Erythroblast (primary cell): ENCODE measurements around the gene ODF2.

Source experiments
- GATA1 ChIP-seq: IDR thresholded peaks from 2 replicates; pipeline ENCODE4 v1.6.1; 2011; ENCODE audit warnings: low read depth, mild to moderate bottlenecking, control low read depth, low read length, moderate library complexity
- POLR2A ChIP-seq: IDR thresholded peaks from 2 replicates; pipeline ENCODE4 v1.6.1; 2011; ENCODE audit warnings: mild to moderate bottlenecking, low read length

DNA sequence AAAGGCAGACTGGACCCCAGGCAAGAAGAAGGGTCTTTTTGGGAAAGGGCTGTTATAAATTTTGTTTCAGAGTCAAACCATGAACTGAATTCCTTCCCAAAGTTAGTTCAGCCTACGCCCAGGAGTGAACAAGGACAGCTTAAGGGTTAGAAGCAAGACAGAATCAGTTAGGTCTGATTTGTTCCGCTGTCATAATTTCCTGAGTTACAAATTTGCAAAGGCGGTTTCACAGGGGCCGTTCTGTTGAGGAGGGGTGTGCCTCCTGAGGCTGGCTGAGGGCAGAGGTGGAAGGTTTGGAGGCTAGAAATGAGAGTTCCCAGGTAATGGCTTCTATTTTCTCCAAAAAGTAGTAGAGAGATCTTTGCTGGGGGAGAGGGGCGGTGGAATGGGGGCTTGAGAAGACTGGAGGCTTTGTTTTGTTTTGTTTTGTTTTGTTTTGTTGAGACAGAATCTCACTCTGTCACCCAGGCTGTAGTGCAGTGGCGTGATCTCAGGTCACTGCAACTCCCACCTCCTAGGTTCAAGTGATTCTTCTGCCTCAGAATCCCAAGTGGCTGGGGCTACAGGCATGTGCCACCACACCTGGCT is 39.3 kb upstream of the ODF2 start:
- no peak for TF ChIP-seq POLR2A
- no peak for TF ChIP-seq GATA1
